Esophagus mucosa (tissue), 1 donor: Measurements from ENCODE around the gene CCDC40. TPM values are rescaled to one million over a fixed set of nuclear protein-coding genes. Genes with fewer than 3 reads are reported as not detected.

Source experiments
- ATAC-seq: fragments of 200-7000 bp; cut with Tn5 transposase; one replicate; pipeline ENCODE4 v1.9.1; 2020
- total RNA-seq: library from RNA; stranded (reverse); gene quantifications from one replicate; pipeline ENCODE4 v1.2.4, GENCODE V29; 2023
- donor health status: DM: yes; HTN: yes; CAD: no.

The CCDC40 gene
- total RNA-seq, 1 donor from 2014 or later, result 0.72 TPM

DNA sequence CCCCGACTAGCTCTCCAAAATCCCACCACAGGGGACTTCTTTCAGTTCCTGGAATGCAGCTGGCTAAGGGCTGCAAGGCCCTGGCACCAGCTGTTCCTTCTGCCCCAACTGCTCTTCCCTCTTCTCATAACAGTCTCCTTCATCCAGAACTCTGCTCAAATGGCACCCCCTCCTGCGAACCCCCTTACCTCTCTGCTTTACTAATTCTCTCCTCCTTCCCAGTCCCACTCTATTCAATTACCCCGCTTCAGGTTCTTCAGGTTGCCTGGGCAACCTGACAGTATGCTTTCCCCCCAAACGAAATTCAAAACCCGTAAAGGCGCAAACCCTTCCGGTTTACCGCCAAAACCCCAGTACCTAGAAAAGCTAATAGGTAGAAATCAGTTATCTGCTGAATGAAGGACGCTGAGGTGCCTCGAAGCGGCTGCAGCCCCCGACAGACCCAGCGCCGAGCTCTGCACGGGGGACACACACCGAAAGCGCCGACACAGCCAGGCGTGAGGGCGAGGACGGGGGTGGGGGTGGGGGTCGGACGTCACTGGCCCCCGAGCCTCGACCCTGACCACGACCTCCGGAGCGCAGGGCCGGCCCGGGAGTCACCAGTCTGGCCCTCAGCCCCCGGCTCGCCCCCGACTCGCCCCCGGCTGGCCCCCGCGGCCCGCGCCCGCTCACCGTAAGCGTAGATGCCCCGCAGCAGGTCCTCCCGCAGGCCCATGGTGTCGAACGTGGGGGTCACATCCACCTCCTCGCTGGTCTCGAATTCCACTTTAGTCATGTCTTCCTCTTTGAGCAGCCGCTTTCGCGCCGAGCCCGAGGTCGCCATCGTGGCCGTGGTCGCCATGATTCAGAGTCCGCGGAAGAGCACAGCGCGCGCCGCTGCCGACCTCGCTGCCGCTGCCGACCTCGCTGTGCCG is 109.9 kb downstream of the CCDC40 start:
- peak; percentile 5 for ATAC-seq

DNA sequence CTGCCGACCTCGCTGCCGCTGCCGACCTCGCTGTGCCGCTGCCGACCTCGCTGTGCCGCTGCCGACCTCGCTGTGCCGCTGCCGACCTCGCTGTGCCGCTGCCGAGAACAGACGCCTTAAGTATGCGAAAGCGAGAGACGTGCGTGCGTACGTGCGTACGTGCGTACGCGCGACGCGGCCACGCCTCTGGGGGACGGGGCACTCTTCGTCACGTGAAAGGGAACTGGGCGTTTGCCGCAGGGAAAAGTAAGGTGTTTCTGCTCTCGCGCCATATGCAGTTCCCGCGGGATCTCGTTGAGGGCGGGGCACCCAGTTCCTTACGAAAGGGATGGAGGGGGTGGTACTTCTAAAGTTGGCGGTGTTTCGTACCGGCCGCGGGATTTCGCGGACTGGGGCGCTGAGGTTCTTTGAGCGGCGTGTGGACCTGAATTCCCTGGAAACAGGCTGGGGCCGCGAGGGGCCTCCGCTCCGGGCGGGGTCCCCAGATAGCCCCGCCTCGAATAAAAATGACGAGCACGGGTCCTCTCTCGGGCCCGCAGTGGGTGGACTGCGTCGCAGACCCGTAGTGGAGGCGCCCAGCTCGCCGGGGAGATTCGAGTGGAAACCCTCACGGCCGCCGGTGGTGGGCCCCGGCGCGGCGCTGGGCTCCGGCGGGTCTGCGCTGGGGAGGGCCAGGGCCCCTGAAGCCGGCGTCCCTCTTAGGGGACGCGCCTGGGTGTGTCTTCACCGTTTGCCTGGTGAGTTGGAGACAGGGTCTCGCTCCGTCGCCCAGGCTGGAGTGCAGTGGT is 110.8 kb downstream of the CCDC40 start, which contains the start of gene EIF4A3:
Gene EIF4A3, minus strand, starts transcription at position 94 of the 788 bp plus-strand sequence. CDS start 167 bp downstream, outside the sequence.
- peak; percentile 96 for ATAC-seq

Other genes starting within 250 kb of the CCDC40 start
- gene CBX8, start 239.6 kb upstream of the CCDC40 start, total RNA-seq, result 3.8 TPM
- gene CBX4, start 197.2 kb upstream of the CCDC40 start, total RNA-seq, result 25.2 TPM
- 8.9 TPM for gene TBC1D16, start 770 bp upstream of the CCDC40 start, total RNA-seq
- 13.2 TPM for gene GAA, start 64.9 kb downstream of the CCDC40 start, total RNA-seq
- 93.3 TPM for gene EIF4A3, start 110.5 kb downstream of the CCDC40 start, total RNA-seq
- 23.8 TPM for gene CARD14, start 133.4 kb downstream of the CCDC40 start, total RNA-seq
- 18.9 TPM for gene SGSH, start 183.7 kb downstream of the CCDC40 start, total RNA-seq
- gene SLC26A11, start 183.8 kb downstream of the CCDC40 start, total RNA-seq, result 7.2 TPM
- gene RNF213, start 224.2 kb downstream of the CCDC40 start, total RNA-seq, result 59.9 TPM